A673 (cell line): ENCODE measurements around the gene NTN1.

Experiments
- CTCF ChIP-seq: fragments of 300-800, 200-600 bp; sonication (generic); conservative IDR thresholded peaks from 2 replicates; pipeline ENCODE4 v1.5.1; 2017; ENCODE audit warnings: low read depth, mild to moderate bottlenecking, antibody characterized with exemption, low read length, moderate library complexity, mixed read lengths
- EZH2 ChIP-seq: fragments of 200-600 bp; sonication (generic); IDR thresholded peaks from 2 replicates; pipeline ENCODE4 v1.6.1; 2017; ENCODE audit warnings: borderline replicate concordance, low read depth, mild to moderate bottlenecking, mixed read lengths, antibody characterized with exemption, low read length; ENCODE audit not compliant: poor library complexity, severe bottlenecking

- TF ChIP-seq CTCF = no peak
- TF ChIP-seq EZH2 = no peak
Measured at GRCh38 chr17:8985054-8985701, 36.1 kb upstream of the NTN1 start.
